ENCODE measurements around the gene FAM3A. TPM values are rescaled to one million over a fixed set of nuclear protein-coding genes. Genes with fewer than 3 reads are reported as not detected.

FAM3A gene
- total and polyA plus RNA-seq, 2 of the 8 experiments (the other 6 are each of a cell fraction or from before 2014, with no cell fraction given): 16.2 to 18.6 TPM

GRCh38 chrX:154458954-154459778 is 56.9 kb downstream of the FAM3A start (continued):
- TF ChIP-seq CBX5 (IDR thresholded peaks at IDR 0.05; ENCODE audit: low read depth, low read length): no peak
- TF ChIP-seq POLR2AphosphoS5 (IDR thresholded peaks at IDR 0.05; ENCODE audit: low read depth, low read length): no peak

Data from H1 (cell line).